ENCODE measurements around the gene PUDP. TPM values are rescaled to one million over a fixed set of nuclear protein-coding genes. Genes with fewer than 3 reads are reported as not detected.

Gene PUDP
- total RNA-seq, 2 donors from 2014 or later = 3.4 to 12.7 TPM

- no peak for TF ChIP-seq CTCF (IDR thresholded peaks at IDR 0.05)
- no peaks in the 10 kb centered on the region for H3K27me3 ChIP-seq (replicated peaks; ENCODE audit: insufficient read depth)
Measured at GRCh38 chrX:7088968-7089615, 58.9 kb downstream of the PUDP start.

GRCh38 chrX:7086384-7086783 lies 61.6 kb downstream of the PUDP start:
- no peak for ATAC-seq (ENCODE audit: insufficient number of reproducible peaks, low FRiP score, low read depth)

More at GRCh38 chrX:7088968-7089615, 58.9 kb downstream of the PUDP start:
- Histone ChIP-seq H3K36me3 (no peaks in the 10 kb centered on the region), H3K9me3 (no peaks in the 10 kb centered on the region), H3K27ac (no peak overlapping the region), H3K4me3 (no peak overlapping the region), H3K4me1 (ENCODE audit: control insufficient read depth in 1 of 2, low read depth in 2 of 2) (no peaks in the 10 kb centered on the region)
- no peak for ATAC-seq (ENCODE audit: insufficient number of reproducible peaks, low FRiP score, low read depth)
- no peak for DNase-seq (ENCODE audit: low spot score)

GRCh38 chrX:7085879-7086278 lies 62.1 kb downstream of the PUDP start:
- no peak overlapping the region for H3K27ac ChIP-seq
- H3K4me3 ChIP-seq = no peak overlapping the region
- DNase-seq (ENCODE audit: low spot score) = no peak
- H3K36me3 ChIP-seq = no peaks in the 10 kb centered on the region
- H3K9me3 ChIP-seq = no peaks in the 10 kb centered on the region
- H3K27me3 ChIP-seq (replicated peaks; ENCODE audit: insufficient read depth) = no peaks in the 10 kb centered on the region
- no peak for TF ChIP-seq CTCF (IDR thresholded peaks at IDR 0.05)
- H3K4me1 ChIP-seq (ENCODE audit: control insufficient read depth in 1 of 2, low read depth in 2 of 2) = no peaks in the 10 kb centered on the region
- no peak for ATAC-seq (ENCODE audit: insufficient number of reproducible peaks, low FRiP score, low read depth)

More at GRCh38 chrX:7086384-7086783, 61.6 kb downstream of the PUDP start:
- H3K36me3 ChIP-seq = no peaks in the 10 kb centered on the region
- H3K27ac ChIP-seq = no peak overlapping the region
- no peaks in the 10 kb centered on the region for H3K9me3 ChIP-seq
- H3K4me1 ChIP-seq (ENCODE audit: control insufficient read depth in 1 of 2, low read depth in 2 of 2) = no peaks in the 10 kb centered on the region
- H3K27me3 ChIP-seq (replicated peaks; ENCODE audit: insufficient read depth) = no peaks in the 10 kb centered on the region
- no peak for TF ChIP-seq CTCF (IDR thresholded peaks at IDR 0.05)
- DNase-seq (ENCODE audit: low spot score) = no peak
- no peak overlapping the region for H3K4me3 ChIP-seq

GRCh38 chrX:7084841-7085240 lies 63.1 kb downstream of the PUDP start:
- Histone ChIP-seq H3K36me3 (no peaks in the 10 kb centered on the region), H3K4me3 (no peak overlapping the region), H3K9me3 (no peaks in the 10 kb centered on the region), H3K4me1 (ENCODE audit: control insufficient read depth in 1 of 2, low read depth in 2 of 2) (no peaks in the 10 kb centered on the region), H3K27ac (no peak overlapping the region), H3K27me3 (replicated peaks; ENCODE audit: insufficient read depth) (no peaks in the 10 kb centered on the region)
- no peak for TF ChIP-seq CTCF (IDR thresholded peaks at IDR 0.05)
- DNase-seq (ENCODE audit: low spot score) (no peak), ATAC-seq (ENCODE audit: insufficient number of reproducible peaks, low FRiP score, low read depth) (no peak)

GRCh38 chrX:7083468-7084396 lies 64.2 kb downstream of the PUDP start:
- H3K9me3 ChIP-seq = no peaks in the 10 kb centered on the region
- no peaks in the 10 kb centered on the region for H3K4me1 ChIP-seq (ENCODE audit: control insufficient read depth in 1 of 2, low read depth in 2 of 2)
- no peak for TF ChIP-seq CTCF (IDR thresholded peaks at IDR 0.05)
- ATAC-seq (ENCODE audit: insufficient number of reproducible peaks, low FRiP score, low read depth) = no peak
- no peak overlapping the region for H3K4me3 ChIP-seq
- H3K36me3 ChIP-seq = no peaks in the 10 kb centered on the region
- DNase-seq (ENCODE audit: low spot score) = no peak
- no peak overlapping the region for H3K27ac ChIP-seq
- H3K27me3 ChIP-seq (replicated peaks; ENCODE audit: insufficient read depth) = no peaks in the 10 kb centered on the region

Measured in thoracic aorta (tissue), 2 donors.